T-helper 2 cell treated with Interferon-gamma antibody and Interleukin-4, amounts not matched to agents 100 ng/mL and 5 ng/mL, for 36 hours (primary cell): ENCODE results near the gene CFAP410. TPM values are rescaled to one million over a fixed set of nuclear protein-coding genes. Genes with fewer than 3 reads are reported as not detected.

Experiments used
- intact Hi-C: fragments of 100-400 bp; cut with micrococcal nuclease; formaldehyde crosslinking; loops from one replicate; pipeline ENCODE4 v1.15.1; 2023
- total RNA-seq: library from RNA; stranded (reverse); gene quantifications from 2 replicates; pipeline ENCODE4 v1.2.3, GENCODE V29; 2022

CFAP410 gene
- 19.8 and 19.9 TPM in 2 replicates for total RNA-seq

GRCh38 chr21:44338971-44339910 is at the start of gene CFAP410:
CFAP410 (minus strand) TSS chr21:44339390; CDS start chr21:44339194, 196 bp downstream.
- intact Hi-C loops = loop anchor here (1.0 to 5.0 kb wide), 5 partner anchors 90 to 1303 kb away; partner anchors contain the start of genes LRRC3, PCBP3, SUMO3 and TRAPPC10

GRCh38 chr21:44384968-44385367 is 45.8 kb upstream of the CFAP410 start:
- intact Hi-C loops = no loop called here

- intact Hi-C loops = no loop called here
These were observed 44.0 kb upstream of the CFAP410 start for GRCh38 chr21:44383216-44383615.

GRCh38 chr21:44382536-44382935 is 43.3 kb upstream of the CFAP410 start:
- intact Hi-C loops = no loop called here

GRCh38 chr21:44381874-44382273 is 42.7 kb upstream of the CFAP410 start:
- intact Hi-C loops = no loop called here

GRCh38 chr21:44380876-44381275 is 41.7 kb upstream of the CFAP410 start:
- intact Hi-C loops = no loop called here

- intact Hi-C loops = no loop called here
These were observed 41.0 kb upstream of the CFAP410 start for GRCh38 chr21:44379991-44380865.

GRCh38 chr21:44379515-44379848 is 40.3 kb upstream of the CFAP410 start:
- intact Hi-C loops = no loop called here

GRCh38 chr21:44378646-44379514 is 39.7 kb upstream of the CFAP410 start:
- intact Hi-C loops = no loop called here

- intact Hi-C loops = no loop called here
These were observed 38.9 kb upstream of the CFAP410 start for GRCh38 chr21:44377922-44378645.

GRCh38 chr21:44377201-44377921 is 38.2 kb upstream of the CFAP410 start:
- intact Hi-C loops = no loop called here

- intact Hi-C loops = no loop called here
These were observed 37.4 kb upstream of the CFAP410 start for GRCh38 chr21:44376606-44377005.

GRCh38 chr21:44375761-44376241 is 36.6 kb upstream of the CFAP410 start:
- intact Hi-C loops = no loop called here

- intact Hi-C loops = no loop called here
These were observed 36.1 kb upstream of the CFAP410 start for GRCh38 chr21:44375281-44375651.

GRCh38 chr21:44374601-44375280 is 35.6 kb upstream of the CFAP410 start:
- intact Hi-C loops = no loop called here

- intact Hi-C loops = no loop called here
These were observed 33.4 kb upstream of the CFAP410 start for GRCh38 chr21:44372616-44373015.

GRCh38 chr21:44371596-44371995 is 32.4 kb upstream of the CFAP410 start:
- intact Hi-C loops = no loop called here

GRCh38 chr21:44370786-44371410 is 31.7 kb upstream of the CFAP410 start:
- intact Hi-C loops = no loop called here
